Measurements from ENCODE around the gene FHIT. TPM values are rescaled to one million over a fixed set of nuclear protein-coding genes. Genes with fewer than 3 reads are reported as not detected.

The FHIT gene
- total RNA-seq, 1 experiment from 2014 or later, result 9.8 TPM

- H3K36me3 ChIP-seq (ENCODE audit: low read depth), result no peaks in the 10 kb centered on the region
- no peaks in the 10 kb centered on the region for H3K9me2 ChIP-seq (ENCODE audit: insufficient read depth)
- no peaks in the 10 kb centered on the region for H4K20me1 ChIP-seq (ENCODE audit: insufficient read depth)
- no peaks in the 10 kb centered on the region for H3K27me3 ChIP-seq (ENCODE audit: insufficient read depth, low read depth)
- H3K4me1 ChIP-seq (replicated peaks; ENCODE audit: insufficient read depth), result no peaks in the 10 kb centered on the region
- DNase-seq, result no peak
- no peak overlapping the region for H3K27ac ChIP-seq
- H3K4me2 ChIP-seq, result no peak overlapping the region
- ChIA-PET CTCF (no interaction called here), POLR2A (ENCODE audit: unreplicated experiment) (no interaction called here)
- H3K79me2 ChIP-seq (ENCODE audit: low read depth), result no peaks in the 10 kb centered on the region
- TF ChIP-seq EZH2 (IDR thresholded peaks at IDR 0.05; ENCODE audit: low read depth), result no peak
- TF ChIP-seq, protein P1, sequence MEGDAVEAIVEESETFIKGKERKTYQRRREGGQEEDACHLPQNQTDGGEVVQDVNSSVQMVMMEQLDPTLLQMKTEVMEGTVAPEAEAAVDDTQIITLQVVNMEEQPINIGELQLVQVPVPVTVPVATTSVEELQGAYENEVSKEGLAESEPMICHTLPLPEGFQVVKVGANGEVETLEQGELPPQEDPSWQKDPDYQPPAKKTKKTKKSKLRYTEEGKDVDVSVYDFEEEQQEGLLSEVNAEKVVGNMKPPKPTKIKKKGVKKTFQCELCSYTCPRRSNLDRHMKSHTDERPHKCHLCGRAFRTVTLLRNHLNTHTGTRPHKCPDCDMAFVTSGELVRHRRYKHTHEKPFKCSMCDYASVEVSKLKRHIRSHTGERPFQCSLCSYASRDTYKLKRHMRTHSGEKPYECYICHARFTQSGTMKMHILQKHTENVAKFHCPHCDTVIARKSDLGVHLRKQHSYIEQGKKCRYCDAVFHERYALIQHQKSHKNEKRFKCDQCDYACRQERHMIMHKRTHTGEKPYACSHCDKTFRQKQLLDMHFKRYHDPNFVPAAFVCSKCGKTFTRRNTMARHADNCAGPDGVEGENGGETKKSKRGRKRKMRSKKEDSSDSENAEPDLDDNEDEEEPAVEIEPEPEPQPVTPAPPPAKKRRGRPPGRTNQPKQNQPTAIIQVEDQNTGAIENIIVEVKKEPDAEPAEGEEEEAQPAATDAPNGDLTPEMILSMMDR (conservative IDR thresholded peaks at IDR 0.05), result no peak
- intact Hi-C loops (cut with micrococcal nuclease; ENCODE audit: unreplicated experiment), result no loop called here
- no peak overlapping the region for H2AFZ ChIP-seq
- no TSS peak for BruUV-seq (replicated peaks)
- no peaks in the 10 kb centered on the region for H3K9me3 ChIP-seq (ENCODE audit: insufficient read depth, low read depth)
- no peaks in the 10 kb centered on the region for H3F3A ChIP-seq (ENCODE audit: insufficient read depth, low read depth)
- no peak overlapping the region for H3K4me3 ChIP-seq
Measured at GRCh38 chr3:60501314-60501713, 749.9 kb downstream of the FHIT start.

DNA sequence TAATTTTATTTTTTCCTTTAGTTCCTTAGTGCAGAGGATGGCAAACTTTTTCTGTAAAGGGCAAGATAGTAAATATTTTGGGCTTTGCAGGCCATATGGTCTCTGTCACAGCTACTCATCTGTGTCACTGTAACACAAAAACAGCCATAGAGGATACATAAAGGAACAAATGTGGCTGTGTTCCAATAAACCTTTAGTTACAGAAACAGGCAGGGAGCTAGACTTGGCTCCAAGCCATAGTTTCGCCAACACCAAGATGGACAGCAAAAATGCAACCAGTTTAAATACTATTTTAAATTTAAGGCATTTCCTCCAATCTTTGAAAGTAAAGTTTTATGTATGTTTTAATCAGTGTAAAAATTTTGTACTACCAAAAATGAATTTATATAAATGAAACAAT lies 753.4 kb downstream of the FHIT start:
- no peaks in the 10 kb centered on the region for H3K4me1 ChIP-seq (replicated peaks; ENCODE audit: insufficient read depth)
- no peak for DNase-seq
- no TSS peak for BruUV-seq (replicated peaks)

DNA sequence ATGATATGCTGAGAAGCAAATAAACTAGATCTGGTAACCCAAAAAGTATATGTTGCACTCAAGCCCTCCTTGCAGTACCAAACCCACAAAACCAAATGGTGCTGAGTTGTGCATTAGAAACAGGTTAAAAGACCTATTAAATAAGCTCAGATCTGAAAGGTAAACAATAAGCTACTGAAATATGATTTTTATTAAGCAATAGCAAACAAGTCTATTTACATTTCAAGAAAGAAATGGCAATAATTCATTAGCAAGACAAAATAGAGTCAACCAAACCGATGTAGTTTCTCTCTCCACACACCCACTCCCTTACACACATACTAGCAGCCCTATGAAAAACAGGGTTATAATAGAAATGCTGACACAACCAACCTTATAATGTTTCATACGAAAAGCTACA lies 760.3 kb downstream of the FHIT start:
- Histone ChIP-seq H3K27me3 (ENCODE audit: insufficient read depth, low read depth) (no peaks in the 10 kb centered on the region), H3K27ac (no peak overlapping the region), H3K79me2 (ENCODE audit: low read depth) (no peaks in the 10 kb centered on the region), H4K20me1 (ENCODE audit: insufficient read depth) (no peaks in the 10 kb centered on the region), H3F3A (ENCODE audit: insufficient read depth, low read depth) (no peaks in the 10 kb centered on the region), H3K9me2 (ENCODE audit: insufficient read depth) (no peaks in the 10 kb centered on the region), H3K4me2 (no peak overlapping the region), H2AFZ (no peak overlapping the region), H3K9me3 (ENCODE audit: insufficient read depth, low read depth) (no peaks in the 10 kb centered on the region), H3K4me3 (no peak overlapping the region), H3K36me3 (ENCODE audit: low read depth) (no peaks in the 10 kb centered on the region), H3K4me1 (replicated peaks; ENCODE audit: insufficient read depth) (no peaks in the 10 kb centered on the region)
- BruUV-seq (replicated peaks), result no TSS peak
- TF ChIP-seq, protein P1 (conservative IDR thresholded peaks at IDR 0.05), result no peak
- TF ChIP-seq EZH2 (IDR thresholded peaks at IDR 0.05; ENCODE audit: low read depth), result no peak
- intact Hi-C loops (cut with micrococcal nuclease; ENCODE audit: unreplicated experiment), result no loop called here
- POLR2A ChIA-PET (ENCODE audit: unreplicated experiment), result interaction anchor here (0.5 kb wide), 1 partner anchor 552 kb away, joined by 9 read pairs; no protein-coding TSS in a partner anchor
- CTCF ChIA-PET, result no interaction called here
- DNase-seq, result no peak

More for the DNA sequence above, 753.4 kb downstream of the FHIT start:
- Histone ChIP-seq H2AFZ (no peak overlapping the region), H3K9me3 (ENCODE audit: insufficient read depth, low read depth) (no peaks in the 10 kb centered on the region), H3K27ac (no peak overlapping the region), H3K79me2 (ENCODE audit: low read depth) (no peaks in the 10 kb centered on the region), H3F3A (ENCODE audit: insufficient read depth, low read depth) (no peaks in the 10 kb centered on the region), H4K20me1 (ENCODE audit: insufficient read depth) (no peaks in the 10 kb centered on the region), H3K4me2 (no peak overlapping the region), H3K27me3 (ENCODE audit: insufficient read depth, low read depth) (no peaks in the 10 kb centered on the region), H3K9me2 (ENCODE audit: insufficient read depth) (no peaks in the 10 kb centered on the region), H3K36me3 (ENCODE audit: low read depth) (no peaks in the 10 kb centered on the region), H3K4me3 (no peak overlapping the region)
- intact Hi-C loops (cut with micrococcal nuclease; ENCODE audit: unreplicated experiment), result no loop called here
- TF ChIP-seq, protein P1 (conservative IDR thresholded peaks at IDR 0.05), result no peak
- no peak for TF ChIP-seq EZH2 (IDR thresholded peaks at IDR 0.05; ENCODE audit: low read depth)
- ChIA-PET CTCF (no interaction called here), POLR2A (ENCODE audit: unreplicated experiment) (interaction anchor here (0.8 kb wide), 1 partner anchor 12 kb away, joined by 10 read pairs; no protein-coding TSS in a partner anchor)

All from PC-9 (cell line).